MM.1S (cell line): ENCODE results near the gene PEX14.

ENCODE experiments used
- CTCF ChIP-seq: fragments of 300-600 bp; sonication (generic); IDR thresholded peaks from 2 replicates; pipeline ENCODE4 v1.5.1; 2016; ENCODE audit warnings: antibody characterized with exemption, low read length, mixed read lengths
- EZH2 ChIP-seq: fragments of 300-600 bp; sonication (generic); optimal IDR thresholded peaks from 2 replicates; pipeline ENCODE3; 2017; ENCODE audit warnings: low read depth, mild to moderate bottlenecking, antibody characterized with exemption, low read length, mixed read lengths

DNA sequence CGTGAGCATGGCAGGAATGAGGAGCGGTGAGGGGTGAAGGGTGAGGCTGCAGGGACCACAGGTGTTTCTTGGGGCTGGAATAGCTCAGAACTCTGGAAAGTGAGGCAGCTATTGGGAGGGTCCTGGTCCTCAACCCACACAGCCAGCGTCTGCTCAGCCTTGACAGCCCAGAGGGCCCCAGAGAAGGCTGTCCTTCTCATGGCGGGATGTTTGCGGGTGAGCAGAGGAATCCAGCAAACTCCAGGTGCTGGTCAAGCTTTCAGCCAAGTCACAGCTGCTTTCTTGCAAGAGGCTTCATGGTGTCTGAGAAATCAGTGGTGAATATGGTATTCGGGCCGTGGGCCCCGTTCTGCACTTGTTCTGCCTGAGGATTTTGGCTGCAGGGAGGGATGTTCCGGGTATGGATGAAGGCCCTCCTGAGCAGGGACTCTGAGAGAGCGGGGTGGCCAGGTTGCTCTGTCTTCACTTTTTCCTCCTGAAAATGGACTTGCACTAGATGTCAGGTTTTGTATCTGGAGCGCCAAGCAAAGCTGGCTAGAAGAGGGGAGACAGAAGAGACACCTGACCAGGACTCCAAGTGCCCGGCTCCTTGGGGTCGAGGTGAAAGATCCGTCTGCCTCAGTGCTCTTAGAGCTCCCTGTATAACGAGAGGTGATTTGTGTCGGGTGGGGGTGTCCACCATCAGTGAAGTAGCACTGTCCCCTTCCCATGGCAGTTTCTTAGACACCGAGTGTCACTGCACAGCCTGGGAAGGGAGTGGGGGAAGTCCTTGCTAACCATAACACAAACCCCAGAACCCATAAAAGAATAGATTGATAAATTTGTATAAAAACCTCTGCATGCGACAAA lies 139.9 kb downstream of the PEX14 start:
- TF ChIP-seq CTCF (no peak), EZH2 (no peak)
